H1 (cell line): ENCODE results near the gene DVL2. TPM values are rescaled to one million over a fixed set of nuclear protein-coding genes. Genes with fewer than 3 reads are reported as not detected.

Experiments used
- SP4 ChIP-seq: IDR thresholded peaks from 2 replicates; pipeline ENCODE4 v1.6.1; 2012; ENCODE audit warnings: low read length, inconsistent platforms
- polyA plus RNA-seq, 7 experiments: library from polyadenylated mRNA; depleted of rRNA in 3 of 7; stranded (reverse) in 5 of 7; unstranded in 2 of 7; fragments of >200 nt in 5 of 7; fragments of 200-250 nt in 2 of 7; gene quantifications; 1 replicate in 5 of 7; 2 replicates in 1 of 7; 4 replicates in 1 of 7; pipeline versions ENCODE4 v1.2.1 to v1.2.3, GENCODE V29; 2011 to 2013; ENCODE audit warnings: missing spikeins in 2 of 7, mixed read lengths in 2 of 7
- total RNA-seq: library from RNA; stranded (reverse); fragmentation: NEBNext Ultra II Directional; extraction: Animal tissue kit (Norgen Biotek cat#: 25700); gene quantifications from 2 replicates; pipeline ENCODE4 v1.2.1, GENCODE V29; 2021

Gene DVL2
- total and polyA plus RNA-seq, 2 of the 8 experiments (the other 6 are each of a cell fraction or from before 2014, with no cell fraction given): 19.0 to 59.6 TPM

DNA sequence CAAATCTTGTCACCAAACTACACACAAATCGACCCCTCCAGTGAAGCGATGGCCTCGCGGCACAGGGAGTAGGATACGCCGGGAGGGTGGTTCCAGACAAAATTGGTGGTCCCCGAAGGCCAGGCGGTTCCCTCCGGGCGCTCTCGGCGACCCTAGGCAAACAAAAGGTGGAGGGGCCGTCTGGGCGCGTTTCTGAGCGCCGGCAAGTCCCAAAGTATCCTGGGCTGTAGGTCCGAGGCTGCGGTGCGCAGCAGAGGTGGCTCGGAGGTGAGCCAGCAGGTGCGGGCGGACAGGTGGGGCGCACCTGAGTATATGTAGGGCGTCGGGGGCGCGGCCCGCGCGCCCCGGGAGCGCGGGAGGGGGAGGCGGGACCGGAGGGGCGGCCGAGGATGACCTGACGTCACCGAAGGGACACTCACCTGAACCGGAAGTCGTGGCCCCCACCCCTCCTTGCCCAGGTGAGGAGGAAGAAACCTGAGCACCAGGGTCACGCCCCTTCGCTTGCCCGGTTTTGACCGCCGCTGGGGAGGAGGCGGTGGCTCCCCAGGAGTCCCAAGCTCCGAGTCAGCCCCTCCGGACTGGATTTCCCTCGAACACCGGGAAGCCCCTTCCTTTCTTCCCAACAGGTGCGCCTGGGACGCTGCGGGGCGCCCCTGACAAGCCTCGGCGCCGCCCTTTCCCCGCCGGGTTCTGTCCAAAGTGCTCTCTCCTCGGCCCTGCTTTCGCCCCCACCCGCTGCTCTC is 28.0 kb upstream of the DVL2 start, which contains the start of gene CLDN7 (continued):
- no peak; the same call in 1 of the 2 replicates for TF ChIP-seq SP4
- TF ChIP-seq, all 59 proteins: peak for 23
